NCI-H2107 treated with DMSO at 0.1 percent for 48 hours (cell line): ENCODE measurements around the gene DLGAP4.

Experiments
- DNase-seq: peaks from one replicate; lab custom pipeline; 2025; ENCODE audit not compliant: unreplicated experiment; lab: John Stamatoyannopoulos, UW

Gene DLGAP4

GRCh38 chr20:36274181-36274841 lies 31.8 kb upstream of the DLGAP4 start:
- no peak for DNase-seq

- DNase-seq = no peak
Observed at GRCh38 chr20:36275011-36275410, 31.1 kb upstream of the DLGAP4 start.

- no peak for DNase-seq
Observed at GRCh38 chr20:36275441-36276189, 30.5 kb upstream of the DLGAP4 start.

- no peak for DNase-seq
Observed at GRCh38 chr20:36277546-36277945, 28.6 kb upstream of the DLGAP4 start.

- DNase-seq = no peak
Observed at GRCh38 chr20:36279362-36279761, 26.8 kb upstream of the DLGAP4 start.

GRCh38 chr20:36279776-36280175 lies 26.4 kb upstream of the DLGAP4 start:
- no peak for DNase-seq

- DNase-seq = no peak
Observed at GRCh38 chr20:36281785-36282380, 24.3 kb upstream of the DLGAP4 start.

GRCh38 chr20:36284751-36285150 lies 21.4 kb upstream of the DLGAP4 start:
- DNase-seq = no peak

GRCh38 chr20:36285746-36286447 lies 20.2 kb upstream of the DLGAP4 start:
- no peak for DNase-seq

- no peak for DNase-seq
Observed at GRCh38 chr20:36297656-36298055, 8.5 kb upstream of the DLGAP4 start.

- no peak for DNase-seq
Observed at GRCh38 chr20:36298061-36298460, 8.1 kb upstream of the DLGAP4 start.

- DNase-seq = no peak
Observed at GRCh38 chr20:36298795-36299339, 7.3 kb upstream of the DLGAP4 start.

- DNase-seq = no peak
Observed at GRCh38 chr20:36299459-36299858, 6.7 kb upstream of the DLGAP4 start.

- DNase-seq = no peak
Observed at GRCh38 chr20:36301359-36302119, 4.6 kb upstream of the DLGAP4 start.

GRCh38 chr20:36303020-36303595 lies 3.0 kb upstream of the DLGAP4 start:
- no peak for DNase-seq

- no peak for DNase-seq
Observed at GRCh38 chr20:36303831-36304230, 2.3 kb upstream of the DLGAP4 start.

- DNase-seq = no peak
Observed at GRCh38 chr20:36304786-36305495, 1.2 kb upstream of the DLGAP4 start.

- DNase-seq = no peak
Observed at GRCh38 chr20:36306553-36307411, 643 bp downstream of the DLGAP4 start.
